GM21737 (cell line): ENCODE data around the gene PTAR1.
A peak's percentile ranks its signal among the peaks of the same experiment; 100 is the strongest.

ENCODE experiments used
- ATAC-seq: cut with Tn5 transposase; IDR thresholded peaks from one replicate; pipeline ENCODE4 v1.9.1; 2021; ENCODE audit warnings: mild to moderate bottlenecking, moderate library complexity; ENCODE audit not compliant: unreplicated experiment

Gene PTAR1

GRCh38 chr9:69675563-69675962, 84.2 kb downstream of the PTAR1 start:
- ATAC-seq: no peak

- ATAC-seq: no peak
These were observed 84.9 kb downstream of the PTAR1 start for GRCh38 chr9:69674716-69675438.

GRCh38 chr9:69674112-69674685, 85.6 kb downstream of the PTAR1 start:
- no peak for ATAC-seq

- no peak for ATAC-seq
These were observed 86.5 kb downstream of the PTAR1 start for GRCh38 chr9:69673311-69673640.

- ATAC-seq: peak; percentile 93
These were observed 87.1 kb downstream of the PTAR1 start for GRCh38 chr9:69672596-69673310.

- peak; percentile 43 for ATAC-seq
These were observed 87.8 kb downstream of the PTAR1 start, which contains the start of gene APBA1 for GRCh38 chr9:69671879-69672595. Gene APBA1, minus strand, starts transcription at chr9:69672371.

GRCh38 chr9:69671311-69671878, 88.4 kb downstream of the PTAR1 start:
- ATAC-seq: no peak

GRCh38 chr9:69667306-69667705, 92.5 kb downstream of the PTAR1 start:
- no peak for ATAC-seq

GRCh38 chr9:69660304-69660703, 99.5 kb downstream of the PTAR1 start:
- ATAC-seq: no peak
